AG04449 (cell line): ENCODE results near the gene MEG3.

Experiments
- CTCF ChIA-PET: fragments of 350-600 bp; formaldehyde crosslinking; extraction: SDS; loops from one replicate; lab custom pipeline; 2021; ENCODE audit warnings: antibody characterized with exemption; lab: Yijun Ruan, JAX
- POLR2A ChIA-PET: fragments of 400-600, 350-600 bp; formaldehyde crosslinking; extraction: SDS; loops from one replicate; lab custom pipeline; 2020; ENCODE audit warnings: antibody characterized with exemption, inconsistent platforms; lab: Yijun Ruan, JAX
- DNase-seq: peaks from one replicate; pipeline ENCODE4 v3.0.0-alpha.2; 2010; ENCODE audit warnings: low read depth, low spot score
- H3K4me3 ChIP-seq: 2 replicates; pipeline ENCODE4 v1.5.1; 2011; ENCODE audit warnings: low read depth, mild to moderate bottlenecking, control low read depth, low read length
- CTCF ChIP-seq: IDR thresholded peaks from one replicate; pipeline ENCODE4 v1.5.1; 2011; ENCODE audit warnings: mild to moderate bottlenecking, moderate library complexity, low read length, control low read depth, inconsistent platforms; ENCODE audit not compliant: insufficient read depth; ENCODE audit errors: missing control alignments

The MEG3 gene

GRCh38 chr14:100820957-100821356 lies 5.0 kb upstream of the MEG3 start:
- CTCF ChIA-PET = interaction anchor here (1.2 kb wide), 1 partner anchor 30 kb away, joined by 3 read pairs; no protein-coding TSS in a partner anchor
- DNase-seq = no peak
- no peak overlapping the region for H3K4me3 ChIP-seq
- POLR2A ChIA-PET = interaction anchor here (0.6 kb wide), 1 partner anchor 116 kb away, joined by 3 read pairs; no protein-coding TSS in a partner anchor
- TF ChIP-seq CTCF = no peak

GRCh38 chr14:100822013-100822412 lies 3.9 kb upstream of the MEG3 start:
- no peak for DNase-seq
- CTCF ChIA-PET = interaction anchor here (1.2 kb wide), 1 partner anchor 29 kb away, joined by 3 read pairs; no protein-coding TSS in a partner anchor
- no peak overlapping the region for H3K4me3 ChIP-seq
- POLR2A ChIA-PET = no interaction called here
- TF ChIP-seq CTCF = no peak

DNA sequence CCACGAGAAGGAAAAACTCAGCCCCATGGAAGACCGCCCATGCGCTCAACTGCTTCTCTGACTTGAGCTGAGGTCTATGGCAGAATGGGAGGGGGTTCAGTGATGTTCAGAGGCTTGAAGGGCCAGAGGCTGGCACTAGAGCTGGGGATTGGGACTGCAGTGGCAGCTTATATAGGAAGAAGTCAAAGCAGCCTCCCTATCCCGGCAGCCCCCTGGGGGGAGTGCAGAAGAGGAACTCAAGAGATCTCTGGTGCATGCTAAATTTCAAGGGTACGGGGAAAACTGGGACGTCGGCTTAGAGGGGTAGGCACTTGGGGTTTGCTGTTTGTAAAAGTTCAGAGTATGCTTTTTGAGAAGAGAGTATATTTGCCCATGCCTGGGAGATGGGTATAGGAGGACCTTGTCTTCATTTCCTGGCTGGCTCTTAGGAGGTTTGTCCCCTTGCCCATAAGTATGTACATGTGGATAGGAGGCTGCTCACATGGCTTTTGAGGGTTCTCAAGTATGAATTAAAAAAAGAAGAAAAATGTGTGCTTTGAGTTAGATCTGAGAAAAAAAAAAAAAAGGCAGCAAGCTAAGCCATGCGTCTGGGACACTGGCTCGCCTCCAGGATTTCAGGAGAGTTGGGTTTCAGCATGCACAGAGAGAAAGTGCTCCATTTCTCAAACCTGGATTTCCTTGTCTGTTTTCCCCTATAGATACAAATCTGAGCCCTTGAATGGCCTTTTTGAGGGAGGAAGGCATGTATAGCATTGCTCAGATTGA lies 3.2 kb upstream of the MEG3 start:
- CTCF ChIA-PET = interaction anchor here (0.7 kb wide), 1 partner anchor 9 kb away, joined by 3 read pairs; no protein-coding TSS in a partner anchor
- no peak for TF ChIP-seq CTCF
- POLR2A ChIA-PET = no interaction called here

GRCh38 chr14:100823413-100824080 lies 2.4 kb upstream of the MEG3 start:
- TF ChIP-seq CTCF = no peak
- POLR2A ChIA-PET = no interaction called here
- CTCF ChIA-PET = interaction anchor here (0.7 kb wide), 1 partner anchor 10 kb away, joined by 3 read pairs; no protein-coding TSS in a partner anchor
- no peak for DNase-seq
- no peak overlapping the region for H3K4me3 ChIP-seq

More for the DNA sequence above, 3.2 kb upstream of the MEG3 start:
- no peak for DNase-seq
- no peak overlapping the region for H3K4me3 ChIP-seq

GRCh38 chr14:100824091-100824551 lies 1.8 kb upstream of the MEG3 start:
- H3K4me3 ChIP-seq = no peak overlapping the region
- POLR2A ChIA-PET = no interaction called here
- TF ChIP-seq CTCF = no peak
- no peak for DNase-seq
- CTCF ChIA-PET = interaction anchor here (1.3 kb wide), 1 partner anchor 439 kb away, joined by 4 read pairs; no protein-coding TSS in a partner anchor
